ENCODE measurements around the gene ACOXL.

Gene ACOXL

GRCh38 chr2:110802208-110802932, 70.0 kb downstream of the ACOXL start:
- H3K9ac ChIP-seq (ENCODE audit: low read depth, low read length), result no peak overlapping the region
- H3K4me2 ChIP-seq (ENCODE audit: low read length), result no peak overlapping the region
- H3K4me3 ChIP-seq (ENCODE audit: low read length), result no peak overlapping the region
- H3K36me3 ChIP-seq (ENCODE audit: insufficient read depth, low read length), result no peaks in the 10 kb centered on the region
- H3K27me3 ChIP-seq (ENCODE audit: control insufficient read depth, insufficient read depth, low read length), result peaks cover 75% of the 10 kb centered on the region
- H3K9me3 ChIP-seq (replicated peaks; ENCODE audit: low read length), result no peaks in the 10 kb centered on the region
- H3K4me1 ChIP-seq (ENCODE audit: control insufficient read depth, insufficient read depth, low read length), result no peaks in the 10 kb centered on the region

GRCh38 chr2:110804433-110804832, 72.1 kb downstream of the ACOXL start:
- no peak overlapping the region for H3K9ac ChIP-seq (ENCODE audit: low read depth, low read length)
- no peaks in the 10 kb centered on the region for H3K36me3 ChIP-seq (ENCODE audit: insufficient read depth, low read length)
- H3K4me1 ChIP-seq (ENCODE audit: control insufficient read depth, insufficient read depth, low read length), result no peaks in the 10 kb centered on the region
- peaks cover 89% of the 10 kb centered on the region for H3K27me3 ChIP-seq (ENCODE audit: control insufficient read depth, insufficient read depth, low read length)
- H3K4me2 ChIP-seq (ENCODE audit: low read length), result no peak overlapping the region
- H3K4me3 ChIP-seq (ENCODE audit: low read length), result no peak overlapping the region
- no peaks in the 10 kb centered on the region for H3K9me3 ChIP-seq (replicated peaks; ENCODE audit: low read length)

GRCh38 chr2:110804915-110805314, 72.5 kb downstream of the ACOXL start:
- Histone ChIP-seq H3K27me3 (ENCODE audit: control insufficient read depth, insufficient read depth, low read length) (peaks cover 93% of the 10 kb centered on the region), H3K4me3 (ENCODE audit: low read length) (no peak overlapping the region), H3K9ac (ENCODE audit: low read depth, low read length) (no peak overlapping the region), H3K36me3 (ENCODE audit: insufficient read depth, low read length) (no peaks in the 10 kb centered on the region), H3K9me3 (replicated peaks; ENCODE audit: low read length) (no peaks in the 10 kb centered on the region), H3K4me2 (ENCODE audit: low read length) (no peak overlapping the region), H3K4me1 (ENCODE audit: control insufficient read depth, insufficient read depth, low read length) (no peaks in the 10 kb centered on the region)

- H3K4me3 ChIP-seq (ENCODE audit: low read length), result no peak overlapping the region
- H3K9ac ChIP-seq (ENCODE audit: low read depth, low read length), result no peak overlapping the region
- H3K27me3 ChIP-seq (ENCODE audit: control insufficient read depth, insufficient read depth, low read length), result peaks cover 89% of the 10 kb centered on the region
- H3K4me2 ChIP-seq (ENCODE audit: low read length), result no peak overlapping the region
- no peaks in the 10 kb centered on the region for H3K9me3 ChIP-seq (replicated peaks; ENCODE audit: low read length)
- no peaks in the 10 kb centered on the region for H3K36me3 ChIP-seq (ENCODE audit: insufficient read depth, low read length)
- no peaks in the 10 kb centered on the region for H3K4me1 ChIP-seq (ENCODE audit: control insufficient read depth, insufficient read depth, low read length)
Measured at GRCh38 chr2:110805894-110806452, 73.6 kb downstream of the ACOXL start.

GRCh38 chr2:110807522-110807921, 75.1 kb downstream of the ACOXL start:
- Histone ChIP-seq H3K4me2 (ENCODE audit: low read length) (peak overlapping the region; percentile 23), H3K27me3 (ENCODE audit: control insufficient read depth, insufficient read depth, low read length) (peaks cover 76% of the 10 kb centered on the region)

GRCh38 chr2:110810404-110810803, 78.0 kb downstream of the ACOXL start:
- H3K4me3 ChIP-seq (ENCODE audit: low read length), result no peak overlapping the region
- no peaks in the 10 kb centered on the region for H3K4me1 ChIP-seq (ENCODE audit: control insufficient read depth, insufficient read depth, low read length)
- H3K9me3 ChIP-seq (replicated peaks; ENCODE audit: low read length), result no peaks in the 10 kb centered on the region
- no peak overlapping the region for H3K9ac ChIP-seq (ENCODE audit: low read depth, low read length)
- H3K4me2 ChIP-seq (ENCODE audit: low read length), result no peak overlapping the region
- peaks cover 76% of the 10 kb centered on the region for H3K27me3 ChIP-seq (ENCODE audit: control insufficient read depth, insufficient read depth, low read length)
- H3K36me3 ChIP-seq (ENCODE audit: insufficient read depth, low read length), result no peaks in the 10 kb centered on the region

More at GRCh38 chr2:110807522-110807921, 75.1 kb downstream of the ACOXL start:
- Histone ChIP-seq H3K36me3 (ENCODE audit: insufficient read depth, low read length) (no peaks in the 10 kb centered on the region), H3K9me3 (replicated peaks; ENCODE audit: low read length) (no peaks in the 10 kb centered on the region), H3K4me1 (ENCODE audit: control insufficient read depth, insufficient read depth, low read length) (no peaks in the 10 kb centered on the region), H3K4me3 (ENCODE audit: low read length) (no peak overlapping the region), H3K9ac (ENCODE audit: low read depth, low read length) (no peak overlapping the region)

- Histone ChIP-seq H3K9me3 (replicated peaks; ENCODE audit: low read length) (no peaks in the 10 kb centered on the region), H3K27me3 (ENCODE audit: control insufficient read depth, insufficient read depth, low read length) (peaks cover 67% of the 10 kb centered on the region), H3K4me3 (ENCODE audit: low read length) (no peak overlapping the region), H3K4me2 (ENCODE audit: low read length) (no peak overlapping the region), H3K9ac (ENCODE audit: low read depth, low read length) (no peak overlapping the region), H3K36me3 (ENCODE audit: insufficient read depth, low read length) (no peaks in the 10 kb centered on the region), H3K4me1 (ENCODE audit: control insufficient read depth, insufficient read depth, low read length) (no peaks in the 10 kb centered on the region)
Measured at GRCh38 chr2:110812726-110813645, 80.6 kb downstream of the ACOXL start.

- H3K27me3 ChIP-seq (ENCODE audit: control insufficient read depth, insufficient read depth, low read length), result peaks cover 58% of the 10 kb centered on the region
- no peak overlapping the region for H3K9ac ChIP-seq (ENCODE audit: low read depth, low read length)
- no peaks in the 10 kb centered on the region for H3K36me3 ChIP-seq (ENCODE audit: insufficient read depth, low read length)
- H3K4me1 ChIP-seq (ENCODE audit: control insufficient read depth, insufficient read depth, low read length), result no peaks in the 10 kb centered on the region
- H3K4me2 ChIP-seq (ENCODE audit: low read length), result no peak overlapping the region
- no peak overlapping the region for H3K4me3 ChIP-seq (ENCODE audit: low read length)
- H3K9me3 ChIP-seq (replicated peaks; ENCODE audit: low read length), result no peaks in the 10 kb centered on the region
Measured at GRCh38 chr2:110813896-110814295, 81.5 kb downstream of the ACOXL start.

GRCh38 chr2:110815938-110816337, 83.6 kb downstream of the ACOXL start:
- Histone ChIP-seq H3K4me2 (ENCODE audit: low read length) (no peak overlapping the region), H3K9me3 (replicated peaks; ENCODE audit: low read length) (no peaks in the 10 kb centered on the region), H3K4me1 (ENCODE audit: control insufficient read depth, insufficient read depth, low read length) (no peaks in the 10 kb centered on the region), H3K4me3 (ENCODE audit: low read length) (no peak overlapping the region), H3K36me3 (ENCODE audit: insufficient read depth, low read length) (no peaks in the 10 kb centered on the region), H3K9ac (ENCODE audit: low read depth, low read length) (no peak overlapping the region), H3K27me3 (ENCODE audit: control insufficient read depth, insufficient read depth, low read length) (peaks cover 59% of the 10 kb centered on the region)

GRCh38 chr2:110816404-110817365, 84.3 kb downstream of the ACOXL start:
- Histone ChIP-seq H3K9ac (ENCODE audit: low read depth, low read length) (no peak overlapping the region), H3K9me3 (replicated peaks; ENCODE audit: low read length) (no peaks in the 10 kb centered on the region), H3K4me2 (ENCODE audit: low read length) (no peak overlapping the region), H3K27me3 (ENCODE audit: control insufficient read depth, insufficient read depth, low read length) (peaks cover 64% of the 10 kb centered on the region), H3K4me1 (ENCODE audit: control insufficient read depth, insufficient read depth, low read length) (no peaks in the 10 kb centered on the region), H3K4me3 (ENCODE audit: low read length) (no peak overlapping the region), H3K36me3 (ENCODE audit: insufficient read depth, low read length) (no peaks in the 10 kb centered on the region)

Data from skeletal muscle satellite cell (primary cell).